ENCODE measurements around the gene CXCL14. TPM values are rescaled to one million over a fixed set of nuclear protein-coding genes. Genes with fewer than 3 reads are reported as not detected.

CXCL14 gene
- total and polyA plus RNA-seq, 3 donors from 2014 or later = 1.8 to 30.4 (median 3.6) TPM

DNA sequence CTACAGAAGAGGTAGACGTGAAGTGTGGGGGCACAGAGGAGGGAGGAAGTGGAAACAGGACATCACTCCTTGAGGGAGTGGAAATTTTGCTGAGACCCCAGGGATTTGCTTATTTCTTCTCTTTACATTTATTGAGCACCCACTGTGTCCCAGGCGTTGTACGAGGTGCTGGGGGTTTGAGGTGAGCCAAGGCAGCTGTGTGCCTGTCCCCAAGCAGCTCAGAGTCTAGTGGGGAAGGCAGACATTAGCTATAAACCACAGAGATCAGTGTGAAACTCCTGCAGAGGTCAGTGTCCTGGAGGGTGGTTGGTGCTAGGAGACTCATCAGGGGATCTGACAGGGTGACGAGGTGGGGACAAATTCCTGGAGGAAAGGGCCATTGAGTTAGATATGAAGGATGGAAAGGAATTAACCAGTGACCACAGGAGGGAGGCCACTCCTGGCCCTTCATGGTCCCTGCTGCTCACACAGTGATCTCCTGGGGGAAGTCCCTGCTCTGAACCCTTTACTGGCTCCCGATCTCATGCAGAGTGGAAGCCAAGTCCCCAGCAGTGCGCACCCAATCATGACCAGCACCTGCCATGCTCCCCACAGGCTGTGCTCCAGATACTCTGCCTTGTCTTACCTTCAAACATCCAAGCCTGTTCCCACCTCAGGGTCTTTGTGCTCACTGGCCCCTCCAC, 3.4 kb upstream of the CXCL14 start:
- H3K4me3 ChIP-seq = no peak overlapping the region
- H3K9me3 ChIP-seq = no peaks in the 10 kb centered on the region
- no peaks in the 10 kb centered on the region for H3K27me3 ChIP-seq
- H3K27ac ChIP-seq = no peak overlapping the region
- TF ChIP-seq, protein P1, sequence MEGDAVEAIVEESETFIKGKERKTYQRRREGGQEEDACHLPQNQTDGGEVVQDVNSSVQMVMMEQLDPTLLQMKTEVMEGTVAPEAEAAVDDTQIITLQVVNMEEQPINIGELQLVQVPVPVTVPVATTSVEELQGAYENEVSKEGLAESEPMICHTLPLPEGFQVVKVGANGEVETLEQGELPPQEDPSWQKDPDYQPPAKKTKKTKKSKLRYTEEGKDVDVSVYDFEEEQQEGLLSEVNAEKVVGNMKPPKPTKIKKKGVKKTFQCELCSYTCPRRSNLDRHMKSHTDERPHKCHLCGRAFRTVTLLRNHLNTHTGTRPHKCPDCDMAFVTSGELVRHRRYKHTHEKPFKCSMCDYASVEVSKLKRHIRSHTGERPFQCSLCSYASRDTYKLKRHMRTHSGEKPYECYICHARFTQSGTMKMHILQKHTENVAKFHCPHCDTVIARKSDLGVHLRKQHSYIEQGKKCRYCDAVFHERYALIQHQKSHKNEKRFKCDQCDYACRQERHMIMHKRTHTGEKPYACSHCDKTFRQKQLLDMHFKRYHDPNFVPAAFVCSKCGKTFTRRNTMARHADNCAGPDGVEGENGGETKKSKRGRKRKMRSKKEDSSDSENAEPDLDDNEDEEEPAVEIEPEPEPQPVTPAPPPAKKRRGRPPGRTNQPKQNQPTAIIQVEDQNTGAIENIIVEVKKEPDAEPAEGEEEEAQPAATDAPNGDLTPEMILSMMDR (IDR thresholded peaks at IDR 0.05) = no peak
- no peak for TF ChIP-seq POLR2A (IDR thresholded peaks at IDR 0.05)
- intact Hi-C loops (cut with DNase I; ENCODE audit: low total_unique reads) = no loop called here
- no peaks in the 10 kb centered on the region for H3K4me1 ChIP-seq
- WGBS, 2 donors = 72 to 82% methylated on average over 6 of the region's 6 CpGs
- no peak for DNase-seq
- H3K36me3 ChIP-seq (ENCODE audit: low read depth, missing control alignments) = no peaks in the 10 kb centered on the region

DNA sequence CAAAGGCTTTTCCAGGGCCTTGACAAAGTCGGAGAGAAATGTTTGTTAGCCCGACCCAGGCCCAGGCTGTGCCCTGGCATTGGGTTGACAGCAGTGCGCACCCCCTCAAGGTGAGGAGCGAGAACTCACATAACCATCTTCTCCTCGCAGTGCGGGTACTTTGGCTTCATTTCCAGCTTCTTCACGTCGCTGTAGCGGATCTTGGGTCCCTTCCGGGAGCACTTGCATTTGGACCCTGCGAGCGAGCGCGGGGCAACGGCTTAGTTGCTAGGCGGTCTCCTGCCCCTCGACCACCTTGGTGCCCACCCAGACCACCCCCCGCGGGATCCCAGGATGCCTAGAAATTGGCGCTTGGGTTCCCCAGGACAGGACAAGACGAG, 496 bp downstream of the CXCL14 start:
- no peaks in the 10 kb centered on the region for H3K9me3 ChIP-seq
- no peaks in the 10 kb centered on the region for H3K4me1 ChIP-seq
- TF ChIP-seq, protein P1 (IDR thresholded peaks at IDR 0.05) = no peak
- no peak for TF ChIP-seq POLR2A (IDR thresholded peaks at IDR 0.05)
- H3K27ac ChIP-seq = no peak overlapping the region
- WGBS, 2 donors = 4 to 11% methylated on average over 4 to 15 of the region's 21 CpGs
- no peaks in the 10 kb centered on the region for H3K36me3 ChIP-seq (ENCODE audit: low read depth, missing control alignments)
- DNase-seq = no peak
- peak overlapping the region; percentile 6 to 47 for H3K4me3 ChIP-seq
- intact Hi-C loops (cut with DNase I; ENCODE audit: low total_unique reads) = no loop called here
- no peaks in the 10 kb centered on the region for H3K27me3 ChIP-seq

DNA sequence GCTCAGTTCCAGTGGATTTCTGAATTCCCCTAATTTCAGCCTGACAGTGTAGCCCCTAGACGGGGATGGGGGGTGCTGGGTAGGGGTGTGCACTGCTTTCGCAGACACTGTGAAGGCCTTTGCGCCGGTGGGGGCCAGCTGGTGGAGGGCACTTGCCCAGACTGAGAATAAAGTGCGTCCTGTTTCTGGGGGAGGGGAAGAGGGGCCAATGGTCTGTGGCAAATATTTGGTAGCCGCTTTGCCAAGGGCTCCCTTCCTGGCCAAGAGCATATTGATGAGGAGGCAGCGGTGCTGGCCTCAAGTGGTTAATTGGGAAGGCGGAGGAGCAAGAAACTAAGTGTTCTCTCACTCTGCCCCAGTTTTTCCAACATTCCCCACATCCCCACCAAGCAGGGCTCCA, 1.4 kb downstream of the CXCL14 start:
- Histone ChIP-seq H3K27ac (no peak overlapping the region), H3K4me3 (no peak overlapping the region), H3K4me1 (no peaks in the 10 kb centered on the region), H3K9me3 (no peaks in the 10 kb centered on the region), H3K27me3 (no peaks in the 10 kb centered on the region), H3K36me3 (ENCODE audit: low read depth, missing control alignments) (no peaks in the 10 kb centered on the region)
- DNase-seq = no peak
- intact Hi-C loops (cut with DNase I; ENCODE audit: low total_unique reads) = no loop called here
- TF ChIP-seq POLR2A (IDR thresholded peaks at IDR 0.05) = no peak
- TF ChIP-seq, protein P1 (IDR thresholded peaks at IDR 0.05) = no peak
- WGBS, 2 donors = 51 to 69% methylated on average over 8 of the region's 8 CpGs

DNA sequence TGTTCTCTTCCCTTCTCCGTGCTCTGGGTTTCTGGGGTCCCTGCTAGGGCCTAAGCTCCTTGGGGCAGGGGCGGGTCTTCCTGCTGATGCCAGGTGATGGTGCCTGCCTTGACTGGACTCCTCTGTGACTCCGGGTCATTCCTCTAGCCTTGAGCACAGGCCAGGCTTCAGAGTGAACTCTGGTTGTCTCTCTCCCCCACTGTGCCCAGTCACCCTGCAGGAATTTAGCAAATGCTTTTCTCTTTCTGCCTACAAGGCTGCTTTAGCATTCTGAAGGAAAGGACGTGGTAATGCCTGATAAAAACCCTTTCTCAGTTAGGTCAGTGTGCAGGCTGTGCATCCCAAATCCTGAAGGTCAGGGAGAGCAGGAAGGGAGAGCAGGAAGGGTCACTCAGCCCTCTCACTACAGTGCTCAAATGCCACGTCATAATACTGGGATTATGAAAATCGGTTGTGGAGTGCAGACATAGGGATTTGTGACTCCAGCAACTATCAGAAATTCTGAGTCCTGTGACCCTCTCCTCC, 2.7 kb downstream of the CXCL14 start:
- intact Hi-C loops (cut with DNase I; ENCODE audit: low total_unique reads) = no loop called here
- no peak overlapping the region for H3K27ac ChIP-seq
- no peaks in the 10 kb centered on the region for H3K27me3 ChIP-seq
- no peaks in the 10 kb centered on the region for H3K9me3 ChIP-seq
- H3K36me3 ChIP-seq (ENCODE audit: low read depth, missing control alignments) = no peaks in the 10 kb centered on the region
- DNase-seq = no peak
- WGBS, 2 donors = 59 to 67% methylated on average over 4 to 6 of the region's 6 CpGs
- no peaks in the 10 kb centered on the region for H3K4me1 ChIP-seq
- TF ChIP-seq POLR2A (IDR thresholded peaks at IDR 0.05) = no peak
- TF ChIP-seq, protein P1 (IDR thresholded peaks at IDR 0.05) = no peak
- H3K4me3 ChIP-seq = no peak overlapping the region

DNA sequence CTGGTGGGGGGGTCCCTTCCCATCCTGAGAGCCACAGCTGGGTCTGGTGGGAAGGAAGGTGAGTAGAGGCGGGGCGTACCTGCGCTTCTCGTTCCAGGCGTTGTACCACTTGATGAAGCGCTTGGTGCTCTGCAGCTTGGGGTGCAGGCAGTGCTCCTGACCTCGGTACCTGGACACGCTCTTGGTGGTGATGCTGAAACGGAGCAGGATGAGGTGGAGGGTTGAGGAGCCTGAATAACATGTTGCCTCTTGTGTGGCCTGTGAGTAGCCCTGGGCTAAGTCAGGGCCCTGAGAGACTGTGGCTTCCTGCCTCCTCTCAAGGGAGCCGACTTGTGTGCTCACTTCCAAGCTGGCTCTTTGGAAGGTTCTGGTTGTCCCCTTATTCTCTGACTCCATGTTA, 4.3 kb downstream of the CXCL14 start:
- no peaks in the 10 kb centered on the region for H3K27me3 ChIP-seq
- TF ChIP-seq, protein P1 (IDR thresholded peaks at IDR 0.05) = no peak
- H3K27ac ChIP-seq = no peak overlapping the region
- no peak overlapping the region for H3K4me3 ChIP-seq
- H3K36me3 ChIP-seq (ENCODE audit: low read depth, missing control alignments) = no peaks in the 10 kb centered on the region
- intact Hi-C loops (cut with DNase I; ENCODE audit: low total_unique reads) = no loop called here
- H3K4me1 ChIP-seq = no peaks in the 10 kb centered on the region
- H3K9me3 ChIP-seq = no peaks in the 10 kb centered on the region
- 91 to 95% methylated on average over 10 of the region's 10 CpGs for WGBS, 2 donors
- DNase-seq = no peak
